GM23338 (cell line): ENCODE results near the gene GLRB. TPM values are rescaled to one million over a fixed set of nuclear protein-coding genes. Genes with fewer than 3 reads are reported as not detected.

ENCODE experiments used
- ATAC-seq: fragments of 200-7000 bp; cut with Tn5 transposase; 3 replicates; pipeline ENCODE4 v1.9.1; 2020
- DNase-seq: peaks from one replicate; pipeline ENCODE4 v3.0.0-alpha.2; 2015; ENCODE audit warnings: low spot score
- H2AFZ ChIP-seq: fragments of 200-600 bp; sonication (generic); 2 replicates; pipeline ENCODE4 v1.8.0; 2016; ENCODE audit warnings: antibody characterized with exemption, mild to moderate bottlenecking, moderate library complexity
- H3F3A ChIP-seq: fragments of 200-600 bp; sonication (generic); replicated peaks from 2 replicates; pipeline ENCODE4 v1.8.0; 2017; ENCODE audit warnings: antibody characterized with exemption, mixed run types, low read depth
- H3K27ac ChIP-seq: fragments of 200-600 bp; sonication (generic); 2 replicates; pipeline ENCODE4 v1.6.1; 2016; ENCODE audit warnings: low read depth
- H3K27me3 ChIP-seq: fragments of 200-600 bp; sonication (generic); 2 replicates; pipeline ENCODE4 v1.8.0; 2016; ENCODE audit warnings: mild to moderate bottlenecking, mixed run types, moderate library complexity; ENCODE audit not compliant: insufficient read depth
- H3K36me3 ChIP-seq: fragments of 200-600 bp; sonication (generic); 2 replicates; pipeline ENCODE4 v1.8.0; 2016; ENCODE audit warnings: mild to moderate bottlenecking; ENCODE audit not compliant: insufficient read depth
- H3K4me1 ChIP-seq: fragments of 200-600 bp; sonication (generic); 2 replicates; pipeline ENCODE4 v1.8.0; 2016; ENCODE audit warnings: mild to moderate bottlenecking, moderate library complexity; ENCODE audit not compliant: insufficient read depth
- H3K4me2 ChIP-seq: fragments of 200-600 bp; sonication (generic); 2 replicates; pipeline ENCODE4 v1.7.1; 2017; ENCODE audit warnings: mixed run types
- H3K4me3 ChIP-seq: fragments of 200-600 bp; sonication (generic); 2 replicates; pipeline ENCODE4 v1.6.1; 2016; ENCODE audit warnings: mixed run types
- H3K79me2 ChIP-seq: fragments of 200-600 bp; sonication (generic); replicated peaks from 2 replicates; pipeline ENCODE4 v1.8.0; 2017; ENCODE audit warnings: mild to moderate bottlenecking; ENCODE audit not compliant: insufficient read depth
- H3K9me2 ChIP-seq: fragments of 200-600 bp; sonication (generic); 2 replicates; pipeline ENCODE4 v1.8.0; 2017; ENCODE audit not compliant: insufficient read depth
- H4K20me1 ChIP-seq: fragments of 200-600 bp; sonication (generic); replicated peaks from 2 replicates; pipeline ENCODE4 v1.8.0; 2017; ENCODE audit warnings: mild to moderate bottlenecking; ENCODE audit not compliant: insufficient read depth
- H3K27ac Mint-ChIP-seq: 2 replicates; pipeline ENCODE4 v1.8.0; 2020; ENCODE audit warnings: inconsistent platforms, mild to moderate bottlenecking, moderate library complexity, mixed read lengths
- H3K27me3 Mint-ChIP-seq: 3 replicates; pipeline ENCODE4 v1.8.0; 2022; ENCODE audit warnings: low read depth, mild to moderate bottlenecking, moderate library complexity, mixed read lengths, inconsistent platforms; ENCODE audit not compliant: insufficient read depth, poor library complexity
- H3K36me3 Mint-ChIP-seq: 3 replicates; pipeline ENCODE4 v1.8.0; 2021; ENCODE audit warnings: low read depth, mild to moderate bottlenecking, inconsistent platforms, moderate library complexity, mixed read lengths
- H3K4me1 Mint-ChIP-seq: 3 replicates; pipeline ENCODE4 v1.8.0; 2020; ENCODE audit warnings: mild to moderate bottlenecking, inconsistent platforms, mixed read lengths
- H3K4me3 Mint-ChIP-seq: 3 replicates; pipeline ENCODE4 v1.8.0; 2021; ENCODE audit warnings: moderate library complexity, mild to moderate bottlenecking, inconsistent platforms, mixed read lengths
- H3K9me3 Mint-ChIP-seq: 3 replicates; pipeline ENCODE4 v1.8.0; 2020; ENCODE audit warnings: moderate library complexity, mild to moderate bottlenecking, inconsistent platforms, mixed read lengths
- CTCF ChIP-seq, 2 experiments: fragments of 200-600 bp in 1 of 2; sonication (generic) in 1 of 2; conservative IDR thresholded peaks; 2 replicates each; pipeline versions ENCODE4 v1.5.1 to v1.6.1; 2016 to 2017; ENCODE audit warnings: antibody characterized with exemption in 2 of 2, low read depth in 2 of 2, mild to moderate bottlenecking in 2 of 2, moderate library complexity in 1 of 2
- EZH2 ChIP-seq: fragments of 200-600 bp; sonication (generic); IDR thresholded peaks from one replicate; pipeline ENCODE4 v1.8.0; 2017; ENCODE audit warnings: antibody characterized with exemption, mild to moderate bottlenecking, low read depth; ENCODE audit not compliant: unreplicated experiment
- EZH2phosphoT487 ChIP-seq: fragments of 200-600 bp; sonication (generic); IDR thresholded peaks from one replicate; pipeline ENCODE4 v1.8.1; 2018; ENCODE audit warnings: antibody characterized with exemption; ENCODE audit not compliant: unreplicated experiment
- NANOG ChIP-seq: IDR thresholded peaks from 2 replicates; pipeline ENCODE4 v1.6.1; 2016; ENCODE audit warnings: antibody characterized with exemption, borderline replicate concordance
- POLR2AphosphoS5 ChIP-seq: IDR thresholded peaks from 2 replicates; pipeline ENCODE4 v1.6.1; 2016; ENCODE audit warnings: antibody characterized with exemption, low read depth
- polyA plus RNA-seq: library from polyadenylated mRNA; unstranded; fragments of >200 nt; fragmentation: Nextera tagmentation; extraction: Ambion mirVana; gene quantifications from 2 replicates; pipeline ENCODE4 v1.2.1, GENCODE V29; 2016
- total RNA-seq: library from RNA; depleted of rRNA; stranded (reverse); fragments of >200 nt; shearing (Covaris generic); gene quantifications from 2 replicates; pipeline ENCODE4 v1.2.3, GENCODE V29; 2014
- TF ChIP-seq, protein P1 (sequence below): fragments of 250-450 bp; sonication (Bioruptor Pico); IDR thresholded peaks from 2 replicates; pipeline ENCODE4 v1.5.0; 2020; ENCODE audit warnings: mild to moderate bottlenecking, moderate library complexity
- TF ChIP-seq, protein P2 (sequence below): IDR thresholded peaks from one replicate; pipeline ENCODE4 v1.6.1; 2018; ENCODE audit warnings: antibody characterized with exemption; ENCODE audit not compliant: unreplicated experiment

The GLRB gene
- total and polyA plus RNA-seq, 2 experiments from 2014 or later = 1.0 to 1.3 TPM

DNA sequence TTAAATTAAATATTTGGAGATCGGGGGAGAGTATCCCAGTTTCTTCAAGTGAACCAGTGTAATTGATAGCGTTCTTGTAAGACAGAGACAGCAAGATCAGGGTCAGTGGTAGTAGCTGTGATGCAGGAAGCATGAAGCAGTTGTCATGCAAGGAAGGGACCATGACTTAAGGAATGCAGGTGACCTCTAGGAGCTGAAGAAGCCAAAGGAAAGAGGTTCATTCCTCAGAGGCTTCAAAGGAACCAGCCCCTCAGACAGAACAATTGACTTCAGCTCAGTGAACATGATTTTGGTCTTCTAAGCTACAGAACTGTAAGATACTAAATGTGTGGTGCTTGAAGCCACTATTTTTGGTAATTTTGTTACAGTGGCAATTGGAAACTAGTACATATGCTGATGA, 51.6 kb downstream of the GLRB start:
- H3K4me3 ChIP-seq = no peak overlapping the region
- Mint-ChIP-seq H3K4me1 (peaks cover 3% of the 10 kb centered on the region; the same call in 1 of the 3 replicates), H3K4me3 (no peak overlapping the region), H3K27ac (no peak overlapping the region), H3K27me3 (no peaks in the 10 kb centered on the region), H3K36me3 (no peaks in the 10 kb centered on the region), H3K9me3 (no peaks in the 10 kb centered on the region)
- H3K27me3 ChIP-seq = no peaks in the 10 kb centered on the region
- H3K4me1 ChIP-seq = no peaks in the 10 kb centered on the region
- peak; percentile 64 for ATAC-seq
- no peaks in the 10 kb centered on the region for H3K79me2 ChIP-seq
- H4K20me1 ChIP-seq = no peaks in the 10 kb centered on the region
- H3K9me2 ChIP-seq = no peaks in the 10 kb centered on the region
- no peak overlapping the region for H2AFZ ChIP-seq
- H3K4me2 ChIP-seq = no peak overlapping the region
- no peaks in the 10 kb centered on the region for H3K36me3 ChIP-seq
- TF ChIP-seq, protein P1, sequence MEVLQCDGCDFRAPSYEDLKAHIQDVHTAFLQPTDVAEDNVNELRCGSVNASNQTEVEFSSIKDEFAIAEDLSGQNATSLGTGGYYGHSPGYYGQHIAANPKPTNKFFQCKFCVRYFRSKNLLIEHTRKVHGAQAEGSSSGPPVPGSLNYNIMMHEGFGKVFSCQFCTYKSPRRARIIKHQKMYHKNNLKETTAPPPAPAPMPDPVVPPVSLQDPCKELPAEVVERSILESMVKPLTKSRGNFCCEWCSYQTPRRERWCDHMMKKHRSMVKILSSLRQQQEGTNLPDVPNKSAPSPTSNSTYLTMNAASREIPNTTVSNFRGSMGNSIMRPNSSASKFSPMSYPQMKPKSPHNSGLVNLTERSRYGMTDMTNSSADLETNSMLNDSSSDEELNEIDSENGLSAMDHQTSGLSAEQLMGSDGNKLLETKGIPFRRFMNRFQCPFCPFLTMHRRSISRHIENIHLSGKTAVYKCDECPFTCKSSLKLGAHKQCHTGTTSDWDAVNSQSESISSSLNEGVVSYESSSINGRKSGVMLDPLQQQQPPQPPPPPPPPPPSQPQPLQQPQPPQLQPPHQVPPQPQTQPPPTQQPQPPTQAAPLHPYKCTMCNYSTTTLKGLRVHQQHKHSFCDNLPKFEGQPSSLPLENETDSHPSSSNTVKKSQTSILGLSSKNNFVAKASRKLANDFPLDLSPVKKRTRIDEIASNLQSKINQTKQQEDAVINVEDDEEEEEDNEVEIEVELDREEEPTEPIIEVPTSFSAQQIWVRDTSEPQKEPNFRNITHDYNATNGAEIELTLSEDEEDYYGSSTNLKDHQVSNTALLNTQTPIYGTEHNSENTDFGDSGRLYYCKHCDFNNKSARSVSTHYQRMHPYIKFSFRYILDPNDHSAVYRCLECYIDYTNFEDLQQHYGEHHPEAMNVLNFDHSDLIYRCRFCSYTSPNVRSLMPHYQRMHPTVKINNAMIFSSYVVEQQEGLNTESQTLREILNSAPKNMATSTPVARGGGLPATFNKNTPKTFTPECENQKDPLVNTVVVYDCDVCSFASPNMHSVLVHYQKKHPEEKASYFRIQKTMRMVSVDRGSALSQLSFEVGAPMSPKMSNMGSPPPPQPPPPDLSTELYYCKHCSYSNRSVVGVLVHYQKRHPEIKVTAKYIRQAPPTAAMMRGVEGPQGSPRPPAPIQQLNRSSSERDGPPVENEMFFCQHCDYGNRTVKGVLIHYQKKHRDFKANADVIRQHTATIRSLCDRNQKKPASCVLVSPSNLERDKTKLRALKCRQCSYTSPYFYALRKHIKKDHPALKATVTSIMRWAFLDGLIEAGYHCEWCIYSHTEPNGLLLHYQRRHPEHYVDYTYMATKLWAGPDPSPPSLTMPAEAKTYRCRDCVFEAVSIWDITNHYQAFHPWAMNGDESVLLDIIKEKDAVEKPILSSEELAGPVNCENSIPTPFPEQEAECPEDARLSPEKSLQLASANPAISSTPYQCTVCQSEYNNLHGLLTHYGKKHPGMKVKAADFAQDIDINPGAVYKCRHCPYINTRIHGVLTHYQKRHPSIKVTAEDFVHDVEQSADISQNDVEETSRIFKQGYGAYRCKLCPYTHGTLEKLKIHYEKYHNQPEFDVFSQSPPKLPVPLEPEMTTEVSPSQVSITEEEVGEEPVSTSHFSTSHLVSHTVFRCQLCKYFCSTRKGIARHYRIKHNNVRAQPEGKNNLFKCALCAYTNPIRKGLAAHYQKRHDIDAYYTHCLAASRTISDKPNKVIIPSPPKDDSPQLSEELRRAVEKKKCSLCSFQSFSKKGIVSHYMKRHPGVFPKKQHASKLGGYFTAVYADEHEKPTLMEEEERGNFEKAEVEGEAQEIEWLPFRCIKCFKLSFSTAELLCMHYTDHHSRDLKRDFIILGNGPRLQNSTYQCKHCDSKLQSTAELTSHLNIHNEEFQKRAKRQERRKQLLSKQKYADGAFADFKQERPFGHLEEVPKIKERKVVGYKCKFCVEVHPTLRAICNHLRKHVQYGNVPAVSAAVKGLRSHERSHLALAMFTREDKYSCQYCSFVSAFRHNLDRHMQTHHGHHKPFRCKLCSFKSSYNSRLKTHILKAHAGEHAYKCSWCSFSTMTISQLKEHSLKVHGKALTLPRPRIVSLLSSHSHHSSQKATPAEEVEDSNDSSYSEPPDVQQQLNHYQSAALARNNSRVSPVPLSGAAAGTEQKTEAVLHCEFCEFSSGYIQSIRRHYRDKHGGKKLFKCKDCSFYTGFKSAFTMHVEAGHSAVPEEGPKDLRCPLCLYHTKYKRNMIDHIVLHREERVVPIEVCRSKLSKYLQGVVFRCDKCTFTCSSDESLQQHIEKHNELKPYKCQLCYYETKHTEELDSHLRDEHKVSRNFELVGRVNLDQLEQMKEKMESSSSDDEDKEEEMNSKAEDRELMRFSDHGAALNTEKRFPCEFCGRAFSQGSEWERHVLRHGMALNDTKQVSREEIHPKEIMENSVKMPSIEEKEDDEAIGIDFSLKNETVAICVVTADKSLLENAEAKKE = peak; percentile 71; the same call in 1 of the 2 replicates
- TF ChIP-seq NANOG (no peak), CTCF (conservative IDR thresholded peaks at IDR 0.05; ENCODE audit: low read depth in 2 of 2) (no peak)
- H3K27ac ChIP-seq = no peak overlapping the region
- H3F3A ChIP-seq = no peaks in the 10 kb centered on the region
- DNase-seq = peak; percentile 64

DNA sequence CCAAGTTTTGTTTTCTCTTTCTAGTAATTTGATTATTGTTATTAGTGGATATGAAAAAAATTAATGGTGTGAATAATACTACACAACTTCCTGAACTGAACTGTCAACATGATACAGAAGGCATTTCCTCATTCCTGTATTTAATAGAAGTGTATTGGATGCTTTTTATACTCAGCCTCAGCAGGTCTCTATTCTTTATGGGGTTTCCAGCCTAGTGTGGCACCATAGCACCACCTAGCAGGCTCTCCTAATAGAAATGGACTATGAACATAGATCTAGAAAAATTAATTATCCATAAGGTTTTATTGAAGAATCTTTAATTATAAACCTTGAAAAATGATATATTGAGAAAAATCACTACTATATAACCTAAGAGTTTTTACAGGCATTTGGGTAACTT, 52.4 kb downstream of the GLRB start:
- Histone ChIP-seq H2AFZ (no peak overlapping the region), H3K4me2 (no peak overlapping the region), H3F3A (no peaks in the 10 kb centered on the region), H4K20me1 (no peaks in the 10 kb centered on the region), H3K79me2 (no peaks in the 10 kb centered on the region), H3K9me2 (no peaks in the 10 kb centered on the region), H3K4me1 (no peaks in the 10 kb centered on the region), H3K27me3 (no peaks in the 10 kb centered on the region), H3K36me3 (no peaks in the 10 kb centered on the region), H3K4me3 (no peak overlapping the region), H3K27ac (no peak overlapping the region)
- Mint-ChIP-seq H3K4me3 (no peak overlapping the region), H3K36me3 (no peaks in the 10 kb centered on the region), H3K9me3 (no peaks in the 10 kb centered on the region), H3K27ac (no peak overlapping the region), H3K4me1 (peaks cover 3% of the 10 kb centered on the region; the same call in 1 of the 3 replicates), H3K27me3 (no peaks in the 10 kb centered on the region)
- DNase-seq (peak; percentile 4), ATAC-seq (no peak)
- no peak for TF ChIP-seq POLR2AphosphoS5
- TF ChIP-seq, protein P2, sequence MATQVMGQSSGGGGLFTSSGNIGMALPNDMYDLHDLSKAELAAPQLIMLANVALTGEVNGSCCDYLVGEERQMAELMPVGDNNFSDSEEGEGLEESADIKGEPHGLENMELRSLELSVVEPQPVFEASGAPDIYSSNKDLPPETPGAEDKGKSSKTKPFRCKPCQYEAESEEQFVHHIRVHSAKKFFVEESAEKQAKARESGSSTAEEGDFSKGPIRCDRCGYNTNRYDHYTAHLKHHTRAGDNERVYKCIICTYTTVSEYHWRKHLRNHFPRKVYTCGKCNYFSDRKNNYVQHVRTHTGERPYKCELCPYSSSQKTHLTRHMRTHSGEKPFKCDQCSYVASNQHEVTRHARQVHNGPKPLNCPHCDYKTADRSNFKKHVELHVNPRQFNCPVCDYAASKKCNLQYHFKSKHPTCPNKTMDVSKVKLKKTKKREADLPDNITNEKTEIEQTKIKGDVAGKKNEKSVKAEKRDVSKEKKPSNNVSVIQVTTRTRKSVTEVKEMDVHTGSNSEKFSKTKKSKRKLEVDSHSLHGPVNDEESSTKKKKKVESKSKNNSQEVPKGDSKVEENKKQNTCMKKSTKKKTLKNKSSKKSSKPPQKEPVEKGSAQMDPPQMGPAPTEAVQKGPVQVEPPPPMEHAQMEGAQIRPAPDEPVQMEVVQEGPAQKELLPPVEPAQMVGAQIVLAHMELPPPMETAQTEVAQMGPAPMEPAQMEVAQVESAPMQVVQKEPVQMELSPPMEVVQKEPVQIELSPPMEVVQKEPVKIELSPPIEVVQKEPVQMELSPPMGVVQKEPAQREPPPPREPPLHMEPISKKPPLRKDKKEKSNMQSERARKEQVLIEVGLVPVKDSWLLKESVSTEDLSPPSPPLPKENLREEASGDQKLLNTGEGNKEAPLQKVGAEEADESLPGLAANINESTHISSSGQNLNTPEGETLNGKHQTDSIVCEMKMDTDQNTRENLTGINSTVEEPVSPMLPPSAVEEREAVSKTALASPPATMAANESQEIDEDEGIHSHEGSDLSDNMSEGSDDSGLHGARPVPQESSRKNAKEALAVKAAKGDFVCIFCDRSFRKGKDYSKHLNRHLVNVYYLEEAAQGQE = no peak
- no peak for TF ChIP-seq EZH2
- peak; percentile 47 to 57 for TF ChIP-seq CTCF (conservative IDR thresholded peaks at IDR 0.05; ENCODE audit: low read depth in 2 of 2)
- no peak for TF ChIP-seq EZH2phosphoT487
